ENCODE results near the gene TRMT1.

- TF ChIP-seq BHLHE40 (IDR thresholded peaks at IDR 0.05; ENCODE audit: borderline replicate concordance) = no peak
- TF ChIP-seq SUZ12 (IDR thresholded peaks at IDR 0.05) = no peak
These were observed 29.2 kb downstream of the TRMT1 start for GRCh38 chr19:13087295-13087694.
